Measurements from ENCODE around the gene AMOT.

- TF ChIP-seq CHD1 (IDR thresholded peaks at IDR 0.05; ENCODE audit: low read depth, low read length) (no peak), EGR1 (IDR thresholded peaks at IDR 0.05; ENCODE audit: borderline replicate concordance in 1 of 2, low read depth in 2 of 2, low read length in 2 of 2) (no peak), CTCF (IDR thresholded peaks at IDR 0.05 in 2 of 3, conservative IDR thresholded peaks at IDR 0.05 in 1 of 3; ENCODE audit: control insufficient read depth in 2 of 3, extremely low read depth in 1 of 3, insufficient read depth in 1 of 3, low read depth in 3 of 3, low read length in 3 of 3) (no peak), CBFB (IDR thresholded peaks at IDR 0.05; ENCODE audit: low read depth) (no peak)
These were observed 79.1 kb downstream of the AMOT start for GRCh38 chrX:112761242-112762207.
